Activated B cell treated with CpG ODN at 0.5 μM for 24 hours (primary cell): ENCODE measurements around the gene IRAK2. TPM values are rescaled to one million over a fixed set of nuclear protein-coding genes. Genes with fewer than 3 reads are reported as not detected.
"Not testable (repeated sequence)": the region's sequence is repeated elsewhere in the genome, so short reads cannot be mapped to it uniquely, and the experiment has no call there.

Source experiments
- ATAC-seq: fragments of 200-7000 bp; cut with Tn5 transposase; one replicate; pipeline ENCODE4 v1.10.0; 2021; ENCODE audit warnings: low read depth, mild to moderate bottlenecking, moderate library complexity
- CTCF ChIA-PET: fragments of 350-600 bp; sonication (Branson Sonifier 250); formaldehyde crosslinking; loops from one replicate; lab custom pipeline; 2021; ENCODE audit warnings: antibody characterized with exemption; lab: Charles Lee
- POLR2A ChIA-PET: fragments of 350-600 bp; sonication (Branson Sonifier 250); formaldehyde crosslinking; loops from one replicate; lab custom pipeline; 2021; ENCODE audit warnings: antibody characterized with exemption; lab: Charles Lee
- DNase-seq: peaks from one replicate; pipeline ENCODE4 v3.0.0; 2022
- H3K27ac Mint-ChIP-seq: one replicate; pipeline ENCODE4 v1.8.0; 2020; ENCODE audit warnings: mixed read lengths
- H3K27me3 Mint-ChIP-seq: one replicate; pipeline ENCODE4 v1.8.0; 2021; ENCODE audit warnings: mixed read lengths
- H3K36me3 Mint-ChIP-seq: one replicate; pipeline ENCODE4 v1.8.0; 2021; ENCODE audit warnings: low read depth, mixed read lengths
- H3K4me1 Mint-ChIP-seq: one replicate; pipeline ENCODE4 v1.8.0; 2021; ENCODE audit warnings: mixed read lengths
- H3K4me3 Mint-ChIP-seq: one replicate; pipeline ENCODE4 v1.8.0; 2020; ENCODE audit warnings: mild to moderate bottlenecking, mixed read lengths
- H3K9me3 Mint-ChIP-seq: one replicate; pipeline ENCODE4 v1.8.0; 2020; ENCODE audit warnings: mixed read lengths
- CTCF ChIP-seq: fragments of 200-600 bp; IDR thresholded peaks from one replicate; pipeline ENCODE4 v1.8.0; 2022; ENCODE audit warnings: antibody characterized with exemption, mild to moderate bottlenecking
- intact Hi-C: fragments of 100-400 bp; cut with micrococcal nuclease; formaldehyde crosslinking; loops from one replicate; pipeline ENCODE4 v1.15.1; 2024
- total RNA-seq: library from RNA; stranded (reverse); gene quantifications from 2 replicates; pipeline ENCODE4 v1.2.3, GENCODE V29; 2022

Gene IRAK2
- total RNA-seq, 1 donor from 2014 or later, result 8.6 TPM

GRCh38 chr3:10119376-10119775 lies 45.3 kb upstream of the IRAK2 start:
- ATAC-seq (no peak), DNase-seq (no peak)
- CTCF ChIA-PET, result no interaction called here
- H3K4me3 Mint-ChIP-seq, result no peak overlapping the region
- no peaks in the 10 kb centered on the region for H3K9me3 Mint-ChIP-seq
- TF ChIP-seq CTCF, result no peak
- no peaks in the 10 kb centered on the region for H3K27me3 Mint-ChIP-seq
- POLR2A ChIA-PET, result interaction anchor here (0.7 kb wide), 1 partner anchor 44 kb away, joined by 4 read pairs; no protein-coding TSS in a partner anchor
- H3K27ac Mint-ChIP-seq, result no peak overlapping the region
- intact Hi-C loops, result loop anchor here (5.0 kb wide), 2 partner anchors 327 to 1523 kb away; partner anchors contain the start of genes ARPC4, TADA3 and VGLL4
- H3K4me1 Mint-ChIP-seq, result peaks cover 47% of the 10 kb centered on the region
- peaks cover 48% of the 10 kb centered on the region for H3K36me3 Mint-ChIP-seq

- ATAC-seq, result no peak
- Mint-ChIP-seq H3K4me3 (no peak overlapping the region), H3K27ac (no peak overlapping the region), H3K4me1 (peaks cover 35% of the 10 kb centered on the region), H3K9me3 (no peaks in the 10 kb centered on the region), H3K36me3 (peaks cover 54% of the 10 kb centered on the region), H3K27me3 (no peaks in the 10 kb centered on the region)
- DNase-seq, result no peak
- intact Hi-C loops, result no loop called here
- TF ChIP-seq CTCF, result no peak
- CTCF ChIA-PET, result no interaction called here
- POLR2A ChIA-PET, result no interaction called here
Measured at GRCh38 chr3:10121064-10121463, 43.7 kb upstream of the IRAK2 start.

GRCh38 chr3:10122724-10123123 lies 42.0 kb upstream of the IRAK2 start:
- Mint-ChIP-seq H3K27ac (no peak overlapping the region), H3K36me3 (peaks cover 66% of the 10 kb centered on the region), H3K27me3 (no peaks in the 10 kb centered on the region), H3K4me1 (peaks cover 21% of the 10 kb centered on the region), H3K4me3 (no peak overlapping the region), H3K9me3 (no peaks in the 10 kb centered on the region)
- no peak for ATAC-seq
- no peak for DNase-seq
- POLR2A ChIA-PET, result no interaction called here
- CTCF ChIA-PET, result no interaction called here
- intact Hi-C loops, result no loop called here
- no peak for TF ChIP-seq CTCF

GRCh38 chr3:10135872-10136271 lies 28.8 kb upstream of the IRAK2 start:
- H3K4me1 Mint-ChIP-seq, H3K27me3 Mint-ChIP-seq, H3K4me3 Mint-ChIP-seq, DNase-seq, intact Hi-C loops, ATAC-seq, H3K36me3 Mint-ChIP-seq, CTCF ChIA-PET, H3K27ac Mint-ChIP-seq, H3K9me3 Mint-ChIP-seq: not testable (repeated sequence)
- POLR2A ChIA-PET, result interaction anchor here (1.1 kb wide), 1 partner anchor 16 kb away, joined by 6 read pairs; no protein-coding TSS in a partner anchor

- H3K27ac Mint-ChIP-seq, result no peak overlapping the region
- CTCF ChIA-PET, result no interaction called here
- H3K27me3 Mint-ChIP-seq, result no peaks in the 10 kb centered on the region
- POLR2A ChIA-PET, result interaction anchor here (0.7 to 1.1 kb wide), 2 partner anchors 16 to 18 kb away, joined by 4 to 6 read pairs; no protein-coding TSS in a partner anchor
- ATAC-seq (no peak), DNase-seq (no peak)
- peaks cover 3% of the 10 kb centered on the region for H3K4me1 Mint-ChIP-seq
- H3K36me3 Mint-ChIP-seq, result no peaks in the 10 kb centered on the region
- no peak overlapping the region for H3K4me3 Mint-ChIP-seq
- intact Hi-C loops, result no loop called here
- H3K9me3 Mint-ChIP-seq, result peaks cover 2% of the 10 kb centered on the region
- no peak for TF ChIP-seq CTCF
Measured at GRCh38 chr3:10136426-10137005, 28.2 kb upstream of the IRAK2 start.
